SJSA1 (cell line): ENCODE results near the gene MPEG1. TPM values are rescaled to one million over a fixed set of nuclear protein-coding genes. Genes with fewer than 3 reads are reported as not detected.

Source experiments
- DNase-seq, 2 experiments: peaks; one replicate each; pipeline ENCODE4 v3.0.0-alpha.2; 2015 to 2020; ENCODE audit warnings: low spot score in 2 of 2, low read depth in 1 of 2
- H3K27ac ChIP-seq: fragments of 250-450 bp; sonication (Bioruptor Pico); 2 replicates; pipeline ENCODE4 v1.5.1; 2020; ENCODE audit warnings: mild to moderate bottlenecking, moderate library complexity
- H3K27me3 ChIP-seq: fragments of 250-450 bp; sonication (Bioruptor Pico); replicated peaks from 2 replicates; pipeline ENCODE4 v1.5.1; 2020; ENCODE audit warnings: mild to moderate bottlenecking, moderate library complexity
- H3K36me3 ChIP-seq: fragments of 250-450 bp; sonication (Bioruptor Pico); 2 replicates; pipeline ENCODE4 v1.5.1; 2020; ENCODE audit warnings: mild to moderate bottlenecking
- H3K4me1 ChIP-seq: fragments of 250-450 bp; sonication (Bioruptor Pico); replicated peaks from 2 replicates; pipeline ENCODE4 v1.6.1; 2021; ENCODE audit warnings: mild to moderate bottlenecking
- H3K4me3 ChIP-seq: fragments of 250-450 bp; sonication (Bioruptor Pico); 2 replicates; pipeline ENCODE4 v1.5.1; 2020; ENCODE audit warnings: mild to moderate bottlenecking
- H3K9me3 ChIP-seq: fragments of 250-450 bp; sonication (Bioruptor Pico); replicated peaks from 2 replicates; pipeline ENCODE4 v1.5.1; 2020; ENCODE audit warnings: mild to moderate bottlenecking
- total RNA-seq: library from RNA; depleted of rRNA; stranded (reverse); fragments of >200 nt; shearing (Covaris generic); gene quantifications from 2 replicates; pipeline ENCODE4 v1.2.3, GENCODE V29; 2014; rRNA removed

MPEG1 gene
- total RNA-seq, result not detected in 2 replicates

GRCh38 chr11:59212744-59213631 lies at the start of gene MPEG1:
TSS of gene MPEG1 (minus strand) at chr11:59212927. CDS start at chr11:59212865, 62 bp downstream.
- no peaks in the 10 kb centered on the region for H3K36me3 ChIP-seq
- H3K4me3 ChIP-seq, result no peak within 1 kb of the TSS
- H3K27me3 ChIP-seq, result no peaks in the 10 kb centered on the region
- H3K9me3 ChIP-seq, result no peaks in the 10 kb centered on the region
- H3K27ac ChIP-seq, result no peak within 1 kb of the TSS
- DNase-seq, result no peak
- H3K4me1 ChIP-seq, result peaks cover 34% of the 10 kb centered on the region

GRCh38 chr11:59262177-59262818 lies 49.6 kb upstream of the MPEG1 start:
- no peak overlapping the region for H3K27ac ChIP-seq
- DNase-seq, result no peak
- no peak overlapping the region for H3K4me3 ChIP-seq

GRCh38 chr11:59261150-59261549 lies 48.4 kb upstream of the MPEG1 start:
- DNase-seq, result no peak
- Histone ChIP-seq H3K27me3 (no peaks in the 10 kb centered on the region), H3K36me3 (no peaks in the 10 kb centered on the region), H3K4me1 (no peaks in the 10 kb centered on the region), H3K4me3 (no peak overlapping the region), H3K9me3 (no peaks in the 10 kb centered on the region), H3K27ac (no peak overlapping the region)

More at GRCh38 chr11:59262177-59262818, 49.6 kb upstream of the MPEG1 start:
- no peaks in the 10 kb centered on the region for H3K36me3 ChIP-seq
- no peaks in the 10 kb centered on the region for H3K9me3 ChIP-seq
- no peaks in the 10 kb centered on the region for H3K27me3 ChIP-seq
- H3K4me1 ChIP-seq, result peaks cover 5% of the 10 kb centered on the region

GRCh38 chr11:59259867-59260475 lies 47.2 kb upstream of the MPEG1 start:
- no peak overlapping the region for H3K4me3 ChIP-seq
- no peaks in the 10 kb centered on the region for H3K27me3 ChIP-seq
- no peaks in the 10 kb centered on the region for H3K4me1 ChIP-seq
- H3K36me3 ChIP-seq, result no peaks in the 10 kb centered on the region
- no peak for DNase-seq
- no peak overlapping the region for H3K27ac ChIP-seq
- no peaks in the 10 kb centered on the region for H3K9me3 ChIP-seq

GRCh38 chr11:59259047-59259446 lies 46.3 kb upstream of the MPEG1 start:
- no peaks in the 10 kb centered on the region for H3K27me3 ChIP-seq
- no peak overlapping the region for H3K27ac ChIP-seq
- no peak overlapping the region for H3K4me3 ChIP-seq
- H3K36me3 ChIP-seq, result no peaks in the 10 kb centered on the region
- H3K4me1 ChIP-seq, result no peaks in the 10 kb centered on the region
- DNase-seq, result no peak
- no peaks in the 10 kb centered on the region for H3K9me3 ChIP-seq

GRCh38 chr11:59255281-59255680 lies 42.6 kb upstream of the MPEG1 start:
- Histone ChIP-seq H3K27ac (no peak overlapping the region), H3K36me3 (no peaks in the 10 kb centered on the region), H3K27me3 (no peaks in the 10 kb centered on the region), H3K4me3 (no peak overlapping the region), H3K9me3 (no peaks in the 10 kb centered on the region), H3K4me1 (no peaks in the 10 kb centered on the region)
- no peak for DNase-seq

- Histone ChIP-seq H3K9me3 (no peaks in the 10 kb centered on the region), H3K27me3 (no peaks in the 10 kb centered on the region), H3K36me3 (no peaks in the 10 kb centered on the region), H3K27ac (no peak overlapping the region), H3K4me1 (no peaks in the 10 kb centered on the region; the same call in 1 of the 2 replicates), H3K4me3 (no peak overlapping the region)
- no peak for DNase-seq
Observed at GRCh38 chr11:59254286-59254685, 41.6 kb upstream of the MPEG1 start.

- H3K27me3 ChIP-seq, result no peaks in the 10 kb centered on the region
- no peaks in the 10 kb centered on the region for H3K36me3 ChIP-seq
- H3K27ac ChIP-seq, result no peak overlapping the region
- no peak overlapping the region for H3K4me3 ChIP-seq
- DNase-seq, result no peak
- H3K4me1 ChIP-seq, result peaks cover 13% of the 10 kb centered on the region
- no peaks in the 10 kb centered on the region for H3K9me3 ChIP-seq
Observed at GRCh38 chr11:59253001-59253400, 40.3 kb upstream of the MPEG1 start.

- no peak overlapping the region for H3K27ac ChIP-seq
- H3K4me3 ChIP-seq, result no peak overlapping the region
- H3K27me3 ChIP-seq, result no peaks in the 10 kb centered on the region
- H3K9me3 ChIP-seq, result no peaks in the 10 kb centered on the region
- no peak for DNase-seq
- H3K36me3 ChIP-seq, result no peaks in the 10 kb centered on the region
- H3K4me1 ChIP-seq, result peaks cover 27% of the 10 kb centered on the region
Observed at GRCh38 chr11:59249535-59249934, 36.8 kb upstream of the MPEG1 start.

- H3K36me3 ChIP-seq, result no peaks in the 10 kb centered on the region
- peak; percentile 65 to 70 for DNase-seq
- no peaks in the 10 kb centered on the region for H3K9me3 ChIP-seq
- H3K4me1 ChIP-seq, result peaks cover 42% of the 10 kb centered on the region
- no peak overlapping the region for H3K27ac ChIP-seq
- no peak overlapping the region for H3K4me3 ChIP-seq
- H3K27me3 ChIP-seq, result no peaks in the 10 kb centered on the region
Observed at GRCh38 chr11:59247531-59248227, 35.0 kb upstream of the MPEG1 start.

GRCh38 chr11:59243633-59244032 lies 30.9 kb upstream of the MPEG1 start:
- Histone ChIP-seq H3K27ac (peak overlapping the region; percentile 50), H3K9me3 (no peaks in the 10 kb centered on the region), H3K4me3 (no peak overlapping the region), H3K36me3 (no peaks in the 10 kb centered on the region), H3K4me1 (peaks cover 36% of the 10 kb centered on the region), H3K27me3 (no peaks in the 10 kb centered on the region)
- DNase-seq, result peak in 1 of 2 experiments; percentile 54

- Histone ChIP-seq H3K4me3 (no peak overlapping the region), H3K27ac (no peak overlapping the region), H3K4me1 (peaks cover 17% of the 10 kb centered on the region), H3K27me3 (no peaks in the 10 kb centered on the region), H3K36me3 (no peaks in the 10 kb centered on the region), H3K9me3 (no peaks in the 10 kb centered on the region)
- no peak for DNase-seq
Observed at GRCh38 chr11:59240322-59240721, 27.6 kb upstream of the MPEG1 start.

- Histone ChIP-seq H3K4me1 (peaks cover 27% of the 10 kb centered on the region), H3K9me3 (no peaks in the 10 kb centered on the region), H3K27me3 (no peaks in the 10 kb centered on the region), H3K4me3 (no peak overlapping the region), H3K27ac (no peak overlapping the region), H3K36me3 (no peaks in the 10 kb centered on the region)
- no peak for DNase-seq
Observed at GRCh38 chr11:59226396-59226795, 13.7 kb upstream of the MPEG1 start.
